Activated CD4-positive, alpha-beta T cell treated with anti-CD3 and anti-CD28 coated beads, Interleukin-2, amount 50 U/mL, for 24 hours (primary cell): Measurements from ENCODE around the gene LENG1.
"Not testable (repeated sequence)": the region's sequence is repeated elsewhere in the genome, so short reads cannot be mapped to it uniquely, and the experiment has no call there.

Experiments used
- DNase-seq, 2 donors: peaks; one replicate each; pipeline ENCODE4 v3.0.0-alpha.2; 2020; ENCODE audit warnings: low read depth in 1 of 2, low spot score in 1 of 2

The LENG1 gene

DNA sequence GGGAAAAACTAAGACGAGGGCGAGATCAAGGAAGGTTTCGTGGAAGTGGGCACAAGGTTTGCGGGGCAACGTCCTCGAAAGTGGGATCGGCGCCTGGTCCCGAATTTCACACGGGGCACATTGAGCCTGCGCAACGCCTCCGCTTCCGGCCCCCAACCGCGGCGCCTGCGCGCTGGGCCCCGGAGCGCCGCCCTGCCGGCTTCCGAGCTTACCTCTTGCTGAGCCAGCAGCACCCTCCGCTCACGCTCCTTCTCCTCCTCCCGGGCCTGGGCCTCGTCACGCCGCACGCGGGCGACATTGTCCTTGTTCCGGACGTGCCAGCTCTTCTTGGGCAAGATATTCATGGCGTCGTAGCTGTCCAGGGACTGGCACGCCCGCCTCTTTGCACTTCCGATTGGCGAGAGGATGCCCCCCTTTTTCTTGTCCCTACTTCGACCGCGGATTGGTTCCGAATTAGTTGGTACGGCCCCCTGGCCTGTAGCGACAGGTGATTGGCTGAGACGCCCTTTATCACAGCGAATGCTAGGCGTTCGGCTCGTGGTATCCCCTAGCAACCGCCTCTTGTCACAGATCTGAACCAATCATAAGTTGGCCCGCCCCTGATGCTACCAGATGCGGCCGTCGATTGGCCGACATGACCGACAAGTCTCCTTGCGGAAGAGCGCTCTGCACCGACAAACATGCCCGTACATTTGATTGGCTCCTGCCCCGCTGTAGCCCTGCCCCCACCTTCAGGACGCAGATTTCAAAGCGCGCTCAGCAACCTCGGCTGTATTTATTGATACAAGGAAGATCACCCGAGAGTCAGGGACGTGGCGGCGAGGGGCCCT, at the start of gene LENG1:
Gene LENG1 (minus strand): TSS at position 370 of the 830 bp plus-strand sequence. CDS start 26 bp downstream, at position 344.
- DNase-seq: peak; percentile 86 to 100

DNA sequence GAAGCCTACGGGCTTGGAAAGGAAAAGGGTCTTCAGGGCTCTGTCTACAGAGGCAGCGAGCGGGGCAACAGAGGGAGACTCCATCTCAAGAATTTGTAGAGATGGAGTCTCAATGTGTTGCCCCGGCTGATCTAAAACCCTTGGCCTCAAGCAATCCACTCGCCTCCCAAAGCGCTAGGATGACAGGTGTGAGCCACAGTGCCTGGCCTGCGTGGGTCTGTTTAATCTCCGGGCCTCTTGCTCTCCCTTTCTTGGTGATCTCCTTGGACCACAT, 49.2 kb upstream of the LENG1 start:
- no peak for DNase-seq

DNA sequence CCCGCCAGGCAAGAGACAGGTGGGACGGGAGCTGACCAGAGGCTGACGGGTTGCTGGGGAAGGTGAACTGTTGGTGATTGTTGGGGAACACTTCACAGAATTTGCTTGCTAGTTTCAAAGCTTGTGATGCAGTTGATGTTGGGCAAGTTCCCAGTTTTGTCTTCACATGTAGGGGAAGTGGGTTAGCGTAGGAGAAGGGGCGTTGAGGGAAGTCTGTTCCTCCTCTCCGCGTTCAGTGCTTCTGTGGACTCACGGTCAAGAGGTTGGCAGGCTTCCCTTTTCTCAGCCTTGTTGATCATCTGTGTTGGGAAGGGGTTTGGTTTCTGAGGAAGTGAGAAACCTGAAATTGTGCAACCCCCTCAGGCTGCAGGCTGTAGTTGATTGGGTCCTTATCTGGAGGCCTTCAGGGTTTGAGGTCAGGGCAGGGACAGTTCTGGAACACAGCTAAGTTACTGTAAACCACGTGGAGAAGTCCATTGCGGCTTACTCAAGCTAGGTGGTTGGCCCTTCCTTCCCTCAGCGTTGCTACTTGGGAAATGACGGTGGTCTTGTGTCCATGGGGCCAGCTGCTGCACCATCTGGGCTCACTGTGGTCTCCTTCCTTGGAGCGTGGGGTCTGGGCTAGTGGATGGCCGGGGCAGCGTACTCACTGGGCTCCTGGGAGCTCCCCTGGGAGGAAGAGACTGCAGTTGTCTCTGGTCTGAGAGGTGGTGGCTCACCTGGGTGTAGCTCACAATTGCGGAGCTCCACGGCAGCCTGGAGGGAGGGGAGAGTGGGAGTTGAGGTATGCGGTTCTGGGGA, 48.7 kb upstream of the LENG1 start:
- peak; percentile 37 to 41 for DNase-seq

DNA sequence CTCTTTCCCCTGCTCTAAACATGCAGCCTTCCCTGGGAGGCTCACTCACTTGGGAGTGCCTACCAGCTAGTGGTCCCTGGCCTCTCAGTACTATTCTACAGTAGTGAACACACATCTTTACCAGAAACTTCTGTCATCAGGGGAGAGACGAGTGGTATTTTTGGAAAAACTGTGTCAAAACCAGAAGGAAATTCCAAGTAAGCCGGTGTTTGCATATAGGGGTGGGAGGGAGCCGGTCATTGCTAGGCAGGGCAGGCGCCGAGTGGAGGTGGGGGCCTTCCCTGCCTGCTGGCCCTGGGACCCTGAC, 48.1 kb upstream of the LENG1 start:
- no peak for DNase-seq

DNA sequence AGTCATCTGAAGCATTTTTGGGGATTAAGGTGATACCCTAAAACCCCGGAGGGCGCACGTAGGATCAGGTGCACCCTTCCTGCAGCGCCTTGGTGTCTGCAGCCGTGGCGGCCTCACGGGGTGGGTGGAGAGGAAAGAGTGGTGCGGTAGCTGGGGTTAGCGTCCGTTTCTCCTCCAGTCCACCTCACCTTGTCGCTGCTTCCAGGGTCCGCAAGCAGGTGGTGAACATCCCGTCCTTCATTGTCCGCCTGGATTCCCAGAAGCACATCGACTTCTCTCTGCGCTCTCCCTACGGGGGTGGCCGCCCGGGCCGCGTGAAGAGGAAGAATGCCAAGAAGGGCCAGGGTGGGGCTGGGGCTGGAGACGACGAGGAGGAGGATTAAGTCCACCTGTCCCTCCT, 47.7 kb upstream of the LENG1 start:
- not testable (repeated sequence) for DNase-seq

DNA sequence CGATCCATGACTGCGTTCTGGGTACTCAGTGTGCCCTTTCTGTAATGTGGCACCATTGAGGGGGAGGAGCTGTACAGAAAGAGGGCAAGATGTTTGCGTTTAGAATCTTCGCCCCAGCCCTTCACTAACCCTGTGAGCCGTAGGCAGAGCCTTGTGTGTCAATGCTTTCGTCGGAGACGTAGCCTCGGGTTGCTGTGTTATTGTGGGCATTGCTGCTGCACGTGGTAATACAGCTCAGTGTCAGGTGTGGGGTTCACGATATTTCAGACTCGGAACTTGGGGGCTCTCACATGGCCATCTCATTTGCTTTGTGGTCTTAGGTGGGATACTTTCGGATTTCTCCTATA, 47.3 kb upstream of the LENG1 start:
- no peak for DNase-seq

DNA sequence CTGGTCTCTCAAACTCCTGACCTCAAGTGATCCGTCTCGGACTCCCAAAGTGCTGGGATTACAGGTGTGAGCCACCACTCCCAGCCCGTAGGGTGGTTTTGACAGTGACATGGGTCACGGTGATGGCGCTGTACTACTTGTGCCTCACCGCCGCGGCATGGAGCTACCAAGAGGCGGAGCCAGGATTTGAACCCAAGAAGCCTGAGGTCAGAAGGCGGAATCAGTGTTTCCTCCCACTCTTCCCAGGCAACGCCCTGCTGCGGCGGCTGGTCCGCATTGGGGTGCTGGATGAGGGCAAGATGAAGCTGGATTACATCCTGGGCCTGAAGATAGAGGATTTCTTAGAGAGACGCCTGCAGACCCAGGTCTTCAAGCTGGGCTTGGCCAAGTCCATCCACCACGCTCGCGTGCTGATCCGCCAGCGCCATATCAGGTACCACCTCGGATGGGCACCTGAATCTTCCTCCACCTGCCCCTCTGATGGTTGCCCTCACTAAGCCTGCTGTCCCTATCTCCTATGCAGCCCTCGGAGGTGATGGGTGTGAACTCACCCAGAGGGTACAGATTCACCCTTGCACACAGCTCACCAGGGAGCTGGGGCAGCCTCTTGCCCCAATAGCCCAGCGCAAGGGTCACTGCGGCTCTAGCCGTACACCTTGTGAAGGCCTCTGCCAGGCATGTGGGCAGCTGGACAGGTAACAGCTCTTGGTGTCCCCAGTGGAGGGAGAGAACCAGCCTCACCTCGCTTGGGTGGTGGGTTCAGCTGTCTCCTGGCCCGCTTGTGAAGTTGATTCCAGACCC, 46.7 kb upstream of the LENG1 start:
- no peak for DNase-seq

DNA sequence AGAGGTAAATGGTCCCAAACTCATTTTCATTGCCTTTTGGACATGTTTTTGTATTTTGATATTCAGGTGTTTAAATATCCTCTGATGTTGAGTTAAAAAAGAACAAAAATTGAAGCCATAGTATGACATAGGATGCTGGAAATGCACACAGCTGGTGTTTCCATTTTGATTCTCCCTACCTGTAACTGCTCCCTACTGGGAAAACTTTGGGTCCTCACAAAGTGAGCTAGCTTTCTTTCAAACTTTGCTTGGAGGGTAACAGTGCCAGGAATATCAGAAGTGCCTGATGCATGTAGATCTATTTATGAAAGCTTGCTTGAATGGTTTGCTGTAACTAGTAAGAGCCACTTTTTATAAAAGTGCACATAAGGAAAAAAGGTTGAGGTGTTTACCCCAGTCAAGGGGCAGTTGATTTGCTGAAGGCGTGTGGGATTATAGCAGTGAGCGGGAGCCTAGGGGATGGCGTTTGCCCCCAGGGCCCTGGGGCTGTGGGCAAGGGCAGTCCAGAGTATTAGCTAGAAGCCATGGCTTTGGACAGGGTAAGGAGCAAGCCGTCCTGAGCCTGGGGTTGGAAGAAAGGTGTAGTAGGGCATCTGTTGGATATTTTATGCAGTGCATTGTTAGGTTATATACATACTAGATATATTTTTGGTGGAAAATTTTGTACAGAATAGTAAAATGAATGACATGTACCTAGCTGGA, 45.4 kb upstream of the LENG1 start:
- DNase-seq: no peak

DNA sequence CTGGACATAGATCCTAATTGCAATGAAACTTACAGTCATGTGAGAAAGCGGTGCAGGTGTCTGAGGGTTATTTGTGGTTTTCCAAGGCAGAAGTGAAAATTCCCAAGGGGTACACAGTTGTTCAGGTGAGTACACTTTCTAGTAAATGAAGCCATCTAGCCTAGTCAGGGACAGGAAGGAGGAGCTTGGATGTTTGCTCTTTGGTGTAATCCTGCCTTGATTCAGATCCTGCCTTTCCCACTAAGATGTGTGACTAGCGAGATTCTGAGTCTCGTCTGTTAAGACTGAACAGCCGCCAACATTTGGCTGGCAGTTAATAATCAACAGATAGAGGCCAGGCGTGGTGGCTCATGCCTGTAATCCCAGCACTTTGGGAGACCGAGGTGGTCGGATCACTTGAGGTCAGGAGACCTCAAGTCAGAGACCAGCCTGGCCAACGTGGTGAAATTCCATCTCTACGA, 43.7 kb upstream of the LENG1 start:
- DNase-seq: no peak

DNA sequence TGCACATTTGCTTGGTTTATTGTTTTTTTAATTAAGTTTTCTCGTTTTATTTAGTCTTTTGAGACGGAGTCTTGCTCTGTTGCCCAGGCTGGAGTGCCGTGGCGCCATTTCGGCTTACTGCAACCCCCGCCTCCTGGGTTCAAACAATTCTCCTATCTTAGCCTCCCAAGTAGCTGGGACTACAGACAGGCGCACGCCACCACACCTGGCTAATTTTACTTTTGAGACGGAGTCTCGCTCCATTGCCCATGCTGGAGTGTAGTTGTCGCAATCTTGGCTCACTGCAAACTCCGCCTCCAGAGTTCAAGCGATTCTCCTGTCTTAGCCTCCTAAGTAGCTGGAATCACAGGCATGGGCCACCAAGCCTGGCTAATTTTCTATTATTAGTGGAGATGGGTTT, 42.5 kb upstream of the LENG1 start:
- DNase-seq: no peak

DNA sequence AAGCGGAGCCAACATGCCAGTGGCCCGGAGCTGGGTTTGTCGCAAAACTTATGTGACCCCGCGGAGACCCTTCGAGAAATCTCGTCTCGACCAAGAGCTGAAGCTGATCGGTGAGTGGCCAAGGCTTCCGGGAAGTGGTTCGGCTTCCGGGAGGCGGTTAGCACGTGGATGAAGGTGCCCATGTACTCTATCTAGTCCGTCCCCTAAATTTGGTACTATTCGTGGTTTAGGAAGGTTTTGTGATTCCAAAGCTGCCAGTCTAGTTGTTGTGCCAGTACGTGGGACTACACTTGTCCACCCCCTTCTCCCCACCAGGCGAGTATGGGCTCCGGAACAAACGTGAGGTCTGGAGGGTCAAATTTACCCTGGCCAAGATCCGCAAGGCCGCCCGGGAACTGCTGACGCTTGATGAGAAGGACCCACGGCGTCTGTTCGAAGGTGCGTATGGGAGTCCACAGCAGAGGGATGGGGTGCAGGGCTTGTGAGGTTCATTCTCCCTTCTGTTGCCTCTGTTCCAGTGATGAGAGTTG, 41.7 kb upstream of the LENG1 start:
- DNase-seq: no peak

DNA sequence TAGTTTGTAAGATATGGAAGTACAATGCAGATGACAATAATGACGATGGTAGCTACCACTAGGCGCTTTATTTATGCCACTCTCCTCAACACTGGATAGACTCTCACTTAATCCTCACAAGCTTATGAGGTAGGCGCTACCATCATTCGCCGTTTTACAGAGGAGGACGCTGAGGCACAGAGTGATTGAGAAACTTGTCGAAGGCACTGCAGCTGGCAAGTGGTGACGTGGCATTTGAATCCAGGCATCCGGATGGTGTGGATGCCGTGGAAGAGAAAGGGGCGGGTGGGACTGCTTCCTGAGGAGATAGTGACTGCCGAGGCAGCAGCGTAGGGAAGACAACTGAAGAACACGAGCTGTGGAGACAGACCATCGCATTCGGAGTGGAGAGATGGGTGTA, 39.9 kb upstream of the LENG1 start:
- DNase-seq: no peak

DNA sequence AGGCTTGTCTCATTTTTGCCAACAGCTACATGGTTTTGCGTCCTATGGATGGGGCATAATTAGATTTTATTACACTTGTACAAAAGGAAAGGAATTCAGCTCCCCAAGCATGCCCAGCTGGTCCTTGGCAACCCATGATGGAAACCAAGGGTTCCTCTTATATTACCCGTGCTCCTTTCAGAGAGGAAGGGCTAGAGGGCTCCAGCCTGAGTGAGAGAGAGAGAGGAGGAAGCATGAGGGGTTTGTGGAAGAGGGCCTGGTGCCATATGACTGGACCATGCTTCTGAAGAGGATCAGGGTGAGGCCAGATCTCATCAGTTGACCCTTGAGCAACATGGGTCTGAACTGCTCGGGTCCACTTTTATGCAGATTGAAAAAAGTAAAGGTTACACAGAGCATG, 37.6 kb upstream of the LENG1 start:
- DNase-seq: no peak

DNA sequence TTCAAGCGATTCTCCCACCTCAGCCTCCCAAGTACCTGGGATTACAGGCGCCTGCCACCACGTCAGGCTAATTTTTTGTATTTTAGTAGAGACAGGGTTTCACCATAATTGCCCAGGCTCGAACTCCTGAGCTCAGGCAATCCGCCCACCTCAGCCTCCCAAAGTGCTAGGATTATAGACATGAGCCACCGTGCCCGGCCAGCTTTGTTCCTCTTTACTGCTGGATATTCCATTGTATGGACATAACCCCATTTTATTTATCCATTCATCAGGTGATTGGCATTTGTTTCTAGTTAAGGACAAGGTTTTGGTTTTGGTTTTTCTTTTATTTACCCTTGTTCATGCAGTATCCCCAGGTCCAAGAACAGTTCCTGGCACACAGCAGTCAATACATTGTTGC, 37.0 kb upstream of the LENG1 start:
- DNase-seq: no peak

DNA sequence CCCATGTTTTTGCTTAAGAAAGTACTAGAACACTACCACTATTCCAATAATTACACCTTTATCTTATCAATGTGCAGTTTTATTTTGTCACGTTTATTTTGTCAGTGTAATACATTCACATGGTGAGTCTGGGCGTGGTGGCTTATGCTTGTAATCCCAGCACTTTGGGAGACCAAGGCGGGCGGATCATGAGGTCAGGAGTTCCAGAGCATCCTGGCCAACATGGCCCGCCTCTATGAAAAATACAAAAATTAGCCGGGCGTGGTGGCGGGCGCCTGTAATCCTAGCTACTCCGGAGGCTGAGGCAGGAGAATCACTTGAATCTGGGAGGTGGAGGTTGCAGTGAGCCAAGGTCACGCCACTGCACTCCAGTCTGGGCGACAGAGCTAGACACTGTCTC, 34.9 kb upstream of the LENG1 start:
- not testable (repeated sequence) for DNase-seq

DNA sequence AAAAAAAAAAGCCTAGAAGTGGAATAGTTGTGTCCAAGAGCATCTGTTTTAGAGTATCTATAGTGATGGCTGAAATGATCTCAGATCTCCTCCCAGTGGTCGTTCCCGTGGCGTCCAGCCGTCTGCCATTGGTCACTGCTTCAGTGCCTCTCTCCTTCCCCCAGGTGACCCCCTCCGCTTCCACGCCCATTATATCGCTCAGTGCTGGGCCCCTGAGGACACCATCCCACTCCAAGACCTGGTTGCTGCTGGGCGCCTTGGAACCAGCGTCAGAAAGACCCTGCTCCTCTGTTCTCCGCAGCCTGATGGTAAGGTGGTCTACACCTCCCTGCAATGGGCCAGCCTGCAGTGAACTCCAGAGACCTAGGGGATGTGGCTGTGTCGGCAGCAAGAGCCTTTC, 33.5 kb upstream of the LENG1 start:
- no peak for DNase-seq

DNA sequence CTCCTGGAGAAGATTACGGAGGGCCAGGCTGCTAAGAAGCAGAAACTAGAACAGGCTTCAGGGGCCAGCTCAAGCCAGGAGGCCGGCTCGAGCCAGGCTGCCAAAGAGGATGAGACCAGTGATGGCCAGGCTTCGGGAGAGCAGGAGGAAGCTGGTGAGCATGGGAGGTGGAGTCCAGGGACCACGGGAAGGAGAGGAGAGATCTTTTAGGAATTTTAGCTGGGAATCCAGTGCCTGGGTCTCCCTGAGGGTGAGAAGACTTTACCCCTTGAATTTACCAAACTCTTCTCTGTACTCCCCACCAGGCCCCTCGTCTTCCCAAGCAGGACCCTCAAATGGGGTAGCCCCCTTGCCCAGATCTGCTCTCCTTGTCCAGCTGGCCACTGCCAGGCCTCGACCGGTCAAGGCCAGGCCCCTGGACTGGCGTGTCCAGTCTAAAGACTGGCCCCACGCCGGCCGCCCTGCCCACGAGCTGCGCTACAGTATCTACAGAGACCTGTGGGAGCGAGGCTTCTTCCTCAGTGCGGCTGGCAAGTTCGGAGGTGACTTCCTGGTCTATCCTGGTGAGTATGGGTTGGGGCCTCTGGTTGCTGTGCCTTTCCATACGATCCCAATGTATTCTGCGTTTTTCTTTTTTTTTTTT, 32.4 kb upstream of the LENG1 start:
- DNase-seq: no peak

DNA sequence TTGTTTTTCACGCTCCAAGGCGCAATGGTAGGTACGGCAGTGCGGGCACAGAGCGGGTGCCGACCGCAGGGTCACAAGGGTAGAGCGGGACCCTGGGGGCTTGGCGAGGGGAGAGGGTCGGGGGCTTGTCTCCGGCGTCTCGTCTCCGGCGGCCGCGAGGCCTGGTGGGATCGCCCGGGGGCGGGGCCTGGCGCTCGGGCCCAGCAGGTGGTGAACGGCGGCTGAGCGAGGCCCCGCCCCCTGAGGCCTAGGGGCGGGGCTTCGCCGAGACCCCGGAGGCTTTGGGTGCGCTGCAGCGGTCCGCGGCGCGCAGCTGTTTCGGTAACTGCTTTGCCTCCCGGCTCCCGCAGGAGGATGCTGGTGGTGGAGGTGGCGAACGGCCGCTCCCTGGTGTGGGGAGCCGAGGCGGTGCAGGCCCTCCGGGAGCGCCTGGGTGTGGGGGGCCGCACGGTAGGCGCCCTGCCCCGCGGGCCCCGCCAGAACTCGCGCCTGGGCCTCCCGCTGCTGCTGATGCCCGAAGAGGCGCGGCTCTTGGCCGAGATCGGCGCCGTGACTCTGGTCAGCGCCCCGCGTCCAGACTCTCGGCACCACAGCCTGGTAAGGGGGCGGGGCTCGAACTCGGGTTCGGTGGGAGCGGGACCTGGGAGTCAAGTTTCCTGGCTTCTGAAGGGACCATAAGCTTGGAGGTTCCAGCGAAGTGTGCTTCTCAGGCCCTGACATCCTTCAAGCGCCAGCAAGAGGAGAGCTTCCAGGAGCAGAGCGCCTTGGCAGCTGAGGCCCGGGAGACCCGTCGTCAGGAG, 31.7 kb upstream of the LENG1 start, which contains the start of gene TSEN34:
Gene TSEN34 (plus strand): TSS at position 298 of the 800 bp plus-strand sequence. CDS start 57 bp downstream, at position 355.
- DNase-seq: peak in 1 of 2 donors; percentile 76

DNA sequence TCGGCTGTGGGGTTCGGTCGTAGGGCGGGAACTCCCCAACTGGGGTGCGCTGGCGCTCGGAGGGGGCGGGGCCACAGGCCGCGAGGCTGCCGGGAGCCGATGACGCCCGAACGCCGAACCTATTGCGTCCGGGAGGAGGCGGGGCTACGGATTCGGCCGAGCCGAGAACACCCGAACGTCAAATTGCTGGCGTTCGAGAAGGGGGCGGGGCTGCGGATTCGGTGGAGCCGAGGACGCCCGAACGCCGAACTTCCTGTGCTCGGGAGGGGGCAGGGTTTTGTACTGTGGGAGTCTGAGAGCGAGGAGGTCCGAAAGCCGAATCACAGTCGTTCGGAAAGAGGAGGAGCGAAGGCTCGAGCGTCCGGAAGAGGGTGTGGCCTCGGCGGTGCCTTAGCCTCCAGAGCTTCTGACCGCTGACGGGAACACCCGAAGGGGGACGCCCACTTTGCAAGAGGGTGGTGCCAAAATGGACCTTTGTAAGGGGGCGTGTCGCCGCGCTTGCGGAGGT, 31.0 kb upstream of the LENG1 start:
- peak; percentile 99 to 100 for DNase-seq
